ENCODE results near the gene POU2F1.

- TF ChIP-seq, protein P1, sequence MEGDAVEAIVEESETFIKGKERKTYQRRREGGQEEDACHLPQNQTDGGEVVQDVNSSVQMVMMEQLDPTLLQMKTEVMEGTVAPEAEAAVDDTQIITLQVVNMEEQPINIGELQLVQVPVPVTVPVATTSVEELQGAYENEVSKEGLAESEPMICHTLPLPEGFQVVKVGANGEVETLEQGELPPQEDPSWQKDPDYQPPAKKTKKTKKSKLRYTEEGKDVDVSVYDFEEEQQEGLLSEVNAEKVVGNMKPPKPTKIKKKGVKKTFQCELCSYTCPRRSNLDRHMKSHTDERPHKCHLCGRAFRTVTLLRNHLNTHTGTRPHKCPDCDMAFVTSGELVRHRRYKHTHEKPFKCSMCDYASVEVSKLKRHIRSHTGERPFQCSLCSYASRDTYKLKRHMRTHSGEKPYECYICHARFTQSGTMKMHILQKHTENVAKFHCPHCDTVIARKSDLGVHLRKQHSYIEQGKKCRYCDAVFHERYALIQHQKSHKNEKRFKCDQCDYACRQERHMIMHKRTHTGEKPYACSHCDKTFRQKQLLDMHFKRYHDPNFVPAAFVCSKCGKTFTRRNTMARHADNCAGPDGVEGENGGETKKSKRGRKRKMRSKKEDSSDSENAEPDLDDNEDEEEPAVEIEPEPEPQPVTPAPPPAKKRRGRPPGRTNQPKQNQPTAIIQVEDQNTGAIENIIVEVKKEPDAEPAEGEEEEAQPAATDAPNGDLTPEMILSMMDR (IDR thresholded peaks at IDR 0.05; ENCODE audit: insufficient read depth, low read length, poor library complexity, severe bottlenecking) = no peak
- no peak for TF ChIP-seq EZH2phosphoT487 (conservative IDR thresholded peaks at IDR 0.05; ENCODE audit: low read length)
Observed at GRCh38 chr1:167419245-167419644, 198.6 kb downstream of the POU2F1 start.

All from SU-DHL-6 (cell line).